Effector memory CD8-positive, alpha-beta T cell (primary cell): ENCODE data around the gene MYL3.

Source experiments
- ATAC-seq: fragments of 150-1000 bp; cut with Tn5 transposase; replicated peaks from 2 replicates; pipeline ENCODE4 v1.10.0; 2021; ENCODE audit warnings: mild to moderate bottlenecking, moderate library complexity
- DNase-seq, 3 experiments: peaks; one replicate each; pipeline ENCODE4 v3.0.0; 2021
- H3K27ac Mint-ChIP-seq, 2 donors: one replicate each; pipeline ENCODE4 v1.8.0; 2022; ENCODE audit warnings: mild to moderate bottlenecking in 2 of 2, mixed read lengths in 2 of 2, moderate library complexity in 2 of 2
- H3K27me3 Mint-ChIP-seq, 2 donors: one replicate each; pipeline ENCODE4 v1.8.0; 2022; ENCODE audit warnings: mixed read lengths in 2 of 2
- H3K36me3 Mint-ChIP-seq: one replicate; pipeline ENCODE4 v1.8.0; 2022; ENCODE audit warnings: mild to moderate bottlenecking, moderate library complexity, mixed read lengths; ENCODE audit not compliant: insufficient read depth
- H3K4me1 Mint-ChIP-seq, 2 donors: one replicate each; pipeline ENCODE4 v1.8.0; 2022; ENCODE audit warnings: low read depth in 2 of 2, mixed read lengths in 2 of 2
- H3K4me3 Mint-ChIP-seq, 2 donors: one replicate each; pipeline ENCODE4 v1.8.0; 2022; ENCODE audit warnings: mild to moderate bottlenecking in 2 of 2, mixed read lengths in 2 of 2, moderate library complexity in 2 of 2
- H3K9me3 Mint-ChIP-seq, 2 donors: one replicate each; pipeline ENCODE4 v1.8.0; 2022; ENCODE audit warnings: mixed read lengths in 2 of 2

MYL3 gene

DNA sequence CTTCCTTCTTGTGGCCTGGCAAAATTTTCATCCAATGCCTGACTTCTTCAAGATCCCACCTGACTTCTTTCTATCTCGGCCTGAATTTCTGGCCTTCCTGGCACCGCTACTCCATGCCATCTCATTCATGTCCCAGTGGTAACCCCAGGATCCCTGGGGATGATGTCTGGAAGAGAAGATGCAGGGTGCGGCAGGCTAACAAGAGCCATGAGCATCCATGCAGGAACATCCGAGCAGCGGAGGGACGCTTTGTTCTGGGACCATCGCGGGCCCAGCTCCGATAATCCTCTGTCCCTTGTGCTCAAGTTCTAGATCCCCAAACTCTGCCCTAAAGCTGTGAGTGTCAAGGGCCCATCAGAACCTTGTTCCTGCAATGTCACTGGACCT lies 10.9 kb downstream of the MYL3 start:
- ATAC-seq (no peak), DNase-seq (no peak)
- Mint-ChIP-seq H3K9me3 (no peaks in the 10 kb centered on the region), H3K4me3 (no peak overlapping the region), H3K36me3 (no peaks in the 10 kb centered on the region), H3K4me1 (peaks cover 0 to 1% of the 10 kb centered on the region in 2 donors), H3K27ac (no peak overlapping the region), H3K27me3 (peaks cover 13 to 20% of the 10 kb centered on the region in 2 donors)

DNA sequence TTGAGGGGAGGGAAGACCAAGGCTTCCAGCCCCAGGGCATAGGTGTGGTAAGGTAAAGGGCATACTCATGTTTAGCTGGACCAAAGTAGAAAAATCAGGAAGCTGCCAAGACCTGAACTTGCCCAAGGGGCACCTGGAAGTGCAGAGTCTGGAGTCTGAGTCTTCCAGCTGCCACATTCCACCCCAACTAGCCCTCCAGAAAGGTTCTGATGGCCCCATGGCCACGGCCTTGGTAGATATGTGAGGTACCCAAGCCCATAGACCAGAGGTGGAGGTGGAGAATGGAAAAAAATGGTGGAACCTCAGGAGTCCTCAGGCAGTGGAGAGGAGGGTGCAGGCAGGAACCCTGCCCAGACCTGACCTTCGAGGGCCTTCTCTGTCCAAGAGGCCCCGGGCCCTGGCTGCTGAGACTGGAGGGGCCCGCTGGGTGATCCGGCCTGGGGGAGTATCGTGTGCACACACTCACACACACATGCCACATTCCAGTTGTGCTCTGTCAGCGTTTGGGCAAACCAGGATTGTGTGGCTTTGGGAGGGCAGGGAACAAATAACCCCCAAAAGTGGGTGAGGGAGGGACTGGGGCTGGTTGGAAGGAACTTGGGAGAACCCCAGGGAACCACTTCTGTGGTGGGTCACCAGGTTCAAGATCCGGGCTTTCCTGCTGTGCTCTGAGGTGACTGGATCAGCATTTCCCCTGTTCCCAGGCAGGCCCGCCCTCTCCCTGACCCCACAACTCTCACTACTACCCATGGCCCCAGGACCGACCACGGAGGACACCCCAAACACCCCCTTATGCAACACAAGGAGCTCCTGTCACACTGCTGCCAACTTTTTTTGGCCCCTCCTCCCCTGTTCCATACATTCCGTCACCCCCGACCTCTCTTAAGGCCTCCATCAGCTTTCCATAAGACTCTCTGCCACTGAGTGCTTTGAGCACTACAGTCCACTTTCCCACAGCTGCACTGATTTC lies 11.6 kb downstream of the MYL3 start:
- DNase-seq (no peak), ATAC-seq (no peak)
- peaks cover 6 to 14% of the 10 kb centered on the region in 2 donors for H3K27me3 Mint-ChIP-seq
- no peak overlapping the region for H3K4me3 Mint-ChIP-seq
- no peaks in the 10 kb centered on the region for H3K36me3 Mint-ChIP-seq
- peaks cover 0 to 2% of the 10 kb centered on the region in 2 donors for H3K4me1 Mint-ChIP-seq
- H3K27ac Mint-ChIP-seq = no peak overlapping the region
- no peaks in the 10 kb centered on the region for H3K9me3 Mint-ChIP-seq

DNA sequence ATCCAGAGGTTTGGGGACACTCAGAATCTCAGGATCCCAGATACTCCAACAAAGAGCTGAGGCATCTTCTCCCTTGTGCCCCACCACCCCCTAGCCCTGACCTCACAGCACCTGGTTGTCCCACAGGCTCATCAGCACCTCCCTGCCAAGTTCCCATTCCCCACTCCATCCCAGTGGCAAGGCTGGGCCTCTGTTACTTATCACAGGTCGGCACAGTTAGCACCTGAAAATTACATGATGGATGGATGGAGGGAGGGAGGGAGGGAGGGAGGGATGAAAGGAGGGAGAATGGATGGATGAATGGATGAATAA lies 12.8 kb downstream of the MYL3 start:
- peaks cover 0 to 7% of the 10 kb centered on the region in 2 donors for H3K4me1 Mint-ChIP-seq
- no peaks in the 10 kb centered on the region for H3K9me3 Mint-ChIP-seq
- no peak overlapping the region for H3K4me3 Mint-ChIP-seq
- peaks cover 1% of the 10 kb centered on the region for H3K36me3 Mint-ChIP-seq
- ATAC-seq = no peak
- no peak overlapping the region for H3K27ac Mint-ChIP-seq
- DNase-seq = no peak
- H3K27me3 Mint-ChIP-seq = peaks cover 0 to 1% of the 10 kb centered on the region in 2 donors

DNA sequence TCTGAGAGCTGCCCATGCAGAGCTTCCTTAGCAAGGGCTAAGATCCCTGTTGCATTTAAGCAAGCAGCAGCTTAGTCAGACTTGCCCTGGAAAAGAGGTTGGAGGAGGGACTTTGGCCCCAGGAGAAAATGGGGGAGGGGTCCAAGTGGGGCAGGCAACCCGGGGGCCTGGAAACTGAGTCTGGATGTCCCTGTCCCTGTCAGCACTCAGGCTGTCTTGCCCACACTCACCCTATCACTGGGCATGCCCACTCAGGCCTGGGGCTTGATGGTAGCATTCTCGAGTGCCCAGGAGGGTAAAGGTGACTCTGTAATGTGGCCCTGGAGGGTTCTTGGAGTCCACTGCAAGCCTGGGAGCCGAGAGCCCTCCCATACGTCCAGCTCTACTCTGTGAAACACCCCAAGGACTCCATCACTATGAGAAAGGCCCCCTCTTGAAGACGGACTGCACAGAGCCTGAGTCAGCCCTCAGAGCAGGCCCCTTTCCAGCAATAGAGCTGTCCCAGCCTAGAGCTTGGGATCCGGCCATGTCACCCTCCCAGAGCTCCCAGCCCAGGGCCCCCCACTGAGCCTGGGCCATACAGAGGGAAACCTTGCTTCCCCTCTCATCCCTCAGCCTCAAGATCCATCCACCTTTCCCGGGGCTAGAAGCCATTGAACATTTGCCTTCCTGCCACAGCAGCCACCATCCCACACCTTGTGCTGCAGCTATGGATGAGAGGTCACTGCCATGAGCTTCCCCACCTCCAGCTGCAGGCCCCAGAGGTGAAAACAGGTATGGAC lies 13.4 kb downstream of the MYL3 start:
- H3K27ac Mint-ChIP-seq = no peak overlapping the region
- H3K36me3 Mint-ChIP-seq = peaks cover 5% of the 10 kb centered on the region
- peaks cover 0 to 7% of the 10 kb centered on the region in 2 donors for H3K4me1 Mint-ChIP-seq
- H3K4me3 Mint-ChIP-seq = no peak overlapping the region
- H3K27me3 Mint-ChIP-seq = no peaks in the 10 kb centered on the region
- no peaks in the 10 kb centered on the region for H3K9me3 Mint-ChIP-seq
- DNase-seq = no peak
- ATAC-seq = no peak

DNA sequence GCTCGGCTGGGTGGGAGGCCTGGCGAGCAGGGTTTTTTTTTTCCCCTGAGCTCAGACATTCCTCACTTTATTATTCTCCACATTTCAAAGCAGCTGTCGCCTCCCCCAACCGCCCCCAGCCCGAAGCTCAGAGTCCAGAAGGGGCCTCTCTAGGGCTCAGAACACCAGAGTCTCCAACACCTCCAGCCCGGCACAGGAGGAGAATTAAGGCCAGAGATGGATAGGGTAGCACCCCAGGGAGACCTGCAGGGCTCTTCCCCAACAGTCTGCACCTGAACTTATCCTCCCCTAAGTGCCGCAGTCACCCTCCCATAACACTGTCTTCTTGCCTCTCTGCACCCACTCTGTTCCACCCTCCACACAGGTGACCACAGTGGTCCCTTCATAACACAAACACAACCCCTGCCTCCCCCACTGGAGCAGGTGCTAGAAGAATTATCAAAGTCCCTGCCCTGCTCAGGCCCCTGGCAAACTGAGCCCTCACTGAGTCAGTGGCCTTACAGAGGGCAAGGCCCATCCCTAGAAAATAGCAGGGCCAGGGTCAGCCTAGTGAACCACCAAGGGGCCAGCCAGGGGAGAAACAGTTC lies 14.1 kb downstream of the MYL3 start:
- H3K36me3 Mint-ChIP-seq = peaks cover 5% of the 10 kb centered on the region
- DNase-seq (no peak), ATAC-seq (no peak)
- H3K4me3 Mint-ChIP-seq = no peak overlapping the region
- H3K27ac Mint-ChIP-seq = no peak overlapping the region
- no peaks in the 10 kb centered on the region for H3K27me3 Mint-ChIP-seq
- no peaks in the 10 kb centered on the region for H3K9me3 Mint-ChIP-seq
- peaks cover 0 to 10% of the 10 kb centered on the region in 2 donors for H3K4me1 Mint-ChIP-seq

DNA sequence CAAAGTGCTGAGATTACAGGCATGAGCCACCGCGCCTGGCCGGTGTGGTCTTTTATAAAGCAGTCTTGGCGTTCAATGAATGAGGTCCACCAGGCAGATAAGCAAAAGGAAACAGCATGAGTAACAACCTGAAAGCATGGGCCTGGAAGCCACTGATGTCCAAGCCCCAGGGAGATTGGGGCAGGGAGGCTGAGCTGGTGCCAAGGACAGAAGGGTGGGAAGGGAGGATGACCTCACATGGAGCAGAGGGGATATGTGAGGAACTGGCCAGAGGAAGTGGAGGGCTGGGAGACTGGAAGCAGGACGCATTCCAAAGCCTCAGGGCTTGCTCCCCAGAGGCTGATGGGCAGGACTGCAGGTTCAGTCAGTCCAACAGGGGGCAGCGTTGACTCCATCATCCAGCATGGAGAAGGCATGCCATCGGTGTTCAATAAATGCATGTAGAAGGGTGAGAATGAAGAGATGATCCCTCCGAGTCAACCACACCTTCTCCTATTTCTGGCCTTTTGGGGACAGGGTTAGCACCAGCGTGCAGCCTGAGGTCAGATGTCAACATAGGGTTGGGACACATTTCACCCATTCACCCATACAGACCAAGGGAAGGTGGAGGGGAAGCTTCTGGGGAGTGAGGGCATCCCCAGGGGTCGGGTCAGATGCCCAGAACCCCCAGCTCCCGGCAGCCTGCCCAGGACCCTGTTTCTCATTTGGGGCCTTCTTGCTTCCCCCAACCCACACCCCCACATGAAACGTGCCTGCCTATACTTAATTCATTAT lies 14.8 kb downstream of the MYL3 start:
- peaks cover 0 to 10% of the 10 kb centered on the region in 2 donors for H3K4me1 Mint-ChIP-seq
- no peak overlapping the region for H3K4me3 Mint-ChIP-seq
- DNase-seq = peak in 1 of 3 experiments; percentile 19
- H3K27ac Mint-ChIP-seq = no peak overlapping the region
- H3K36me3 Mint-ChIP-seq = peaks cover 5% of the 10 kb centered on the region
- H3K27me3 Mint-ChIP-seq = no peaks in the 10 kb centered on the region
- H3K9me3 Mint-ChIP-seq = no peaks in the 10 kb centered on the region
- ATAC-seq = no peak

DNA sequence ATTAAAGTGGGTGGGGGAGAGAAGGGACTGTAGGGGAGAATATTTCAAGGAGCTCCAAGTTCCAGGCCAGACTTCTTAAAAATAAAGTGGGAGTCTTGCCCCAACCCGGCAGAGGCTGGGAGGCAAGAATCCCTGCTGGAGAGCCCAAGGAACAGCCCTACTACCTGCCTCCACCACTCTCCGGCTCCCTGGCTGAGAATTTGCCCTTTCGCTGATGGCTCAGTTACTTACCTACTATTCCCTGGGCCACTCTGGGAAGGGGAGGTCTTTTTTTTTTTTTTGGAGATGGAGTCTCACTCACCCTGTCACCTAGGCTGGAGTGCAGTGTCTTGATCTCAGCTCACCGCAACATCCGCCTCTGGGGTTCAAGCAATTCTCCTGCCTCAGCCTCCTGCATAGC lies 15.5 kb downstream of the MYL3 start:
- Mint-ChIP-seq H3K4me1 (peaks cover 0 to 10% of the 10 kb centered on the region in 2 donors), H3K4me3 (no peak overlapping the region), H3K27ac (no peak overlapping the region), H3K9me3 (no peaks in the 10 kb centered on the region), H3K36me3 (peaks cover 5% of the 10 kb centered on the region), H3K27me3 (no peaks in the 10 kb centered on the region)
- ATAC-seq (no peak), DNase-seq (no peak)

DNA sequence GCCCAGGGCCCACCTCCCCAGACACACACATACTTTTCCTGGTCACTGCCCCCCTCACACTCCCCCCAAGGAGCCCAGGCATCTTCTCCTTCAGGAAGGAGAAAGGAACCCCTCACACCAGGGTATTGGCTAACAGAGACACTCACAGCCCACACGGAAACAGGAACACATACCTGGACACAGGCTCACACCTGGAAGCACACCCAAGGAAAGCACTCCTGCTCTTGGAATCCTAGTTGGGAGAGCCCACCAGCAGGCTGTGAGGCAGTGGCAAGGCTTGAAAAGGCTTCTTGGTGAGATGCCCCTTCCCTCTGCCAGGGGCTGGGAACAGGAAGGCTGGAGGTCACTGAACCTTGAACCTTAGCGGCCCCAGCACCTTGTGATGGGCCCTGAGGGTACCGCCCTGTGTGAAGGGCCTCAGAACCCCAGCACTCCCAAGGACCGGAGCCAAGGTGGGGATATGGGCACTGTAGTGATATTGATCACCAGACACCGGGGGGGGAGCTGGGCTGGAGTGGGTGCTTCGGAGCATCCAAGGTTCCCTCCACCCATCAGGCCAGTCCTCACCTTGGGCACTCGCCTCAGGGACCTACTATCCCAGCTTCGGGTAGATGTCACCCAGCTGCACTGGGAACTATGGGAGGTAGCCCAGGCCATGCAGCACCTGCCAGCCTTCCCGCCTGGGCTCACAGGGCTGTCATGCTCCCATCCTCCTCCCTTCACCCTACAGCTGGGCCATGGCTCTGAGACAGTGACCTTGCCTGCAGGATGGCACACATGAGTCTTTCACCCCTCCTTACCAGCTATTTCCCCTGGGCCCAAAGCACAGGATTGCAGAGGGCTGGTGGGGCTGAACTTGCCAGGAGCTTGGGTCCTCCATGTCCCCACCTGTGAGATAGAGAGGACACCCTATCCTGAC lies 16.4 kb downstream of the MYL3 start:
- Mint-ChIP-seq H3K27me3 (no peaks in the 10 kb centered on the region), H3K4me3 (peak overlapping the region; percentile 79 to 82), H3K4me1 (peaks cover 0 to 10% of the 10 kb centered on the region in 2 donors), H3K9me3 (peaks cover 0 to 3% of the 10 kb centered on the region in 2 donors), H3K36me3 (peaks cover 5% of the 10 kb centered on the region), H3K27ac (peak overlapping the region in 1 of 2 donors; percentile 68)
- DNase-seq (no peak), ATAC-seq (no peak)

DNA sequence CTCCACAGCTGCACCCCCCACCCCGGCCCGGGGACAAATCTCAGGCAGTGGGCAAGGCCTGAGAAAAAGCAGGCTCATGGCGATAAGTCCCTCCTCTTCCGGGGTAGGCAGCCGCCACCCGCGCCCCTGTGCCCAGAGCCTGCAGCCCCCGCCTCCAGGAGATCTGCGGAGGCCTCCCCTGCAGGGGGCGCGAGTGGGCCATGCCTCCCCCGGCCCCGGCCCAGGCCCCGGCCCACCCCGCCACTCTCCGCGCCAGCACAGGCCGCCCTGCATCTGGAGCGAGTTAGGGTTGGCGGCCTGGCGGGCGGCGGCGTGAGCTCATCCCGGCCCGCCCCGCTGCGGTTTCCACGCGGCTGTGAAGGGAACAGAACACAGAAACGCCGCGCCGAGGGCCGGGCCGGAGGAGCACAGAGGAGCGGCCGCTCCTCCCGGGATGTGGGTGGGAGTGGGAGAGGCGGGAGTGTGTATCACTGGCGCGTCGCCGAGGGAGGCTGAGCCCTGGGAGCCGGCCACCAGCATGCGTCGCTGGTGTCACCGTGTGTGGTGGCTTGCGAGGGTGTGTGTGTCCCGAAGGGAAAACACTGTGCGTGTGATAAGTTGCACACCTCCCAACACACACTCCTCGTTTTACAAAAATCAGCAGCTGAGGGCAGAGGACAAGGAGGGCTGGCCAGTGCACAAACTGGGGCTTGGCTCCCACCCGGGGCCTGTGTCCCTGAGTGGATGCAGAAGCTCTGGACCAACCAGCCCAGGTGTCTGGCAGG lies 17.2 kb downstream of the MYL3 start:
- H3K4me1 Mint-ChIP-seq = peaks cover 0 to 10% of the 10 kb centered on the region in 2 donors
- ATAC-seq (peak; percentile 92), DNase-seq (peak; percentile 68 to 74 (median 74))
- H3K9me3 Mint-ChIP-seq = peaks cover 6 to 8% of the 10 kb centered on the region in 2 donors
- peaks cover 5% of the 10 kb centered on the region for H3K36me3 Mint-ChIP-seq
- H3K27ac Mint-ChIP-seq = peak overlapping the region; percentile 68 to 89
- no peaks in the 10 kb centered on the region for H3K27me3 Mint-ChIP-seq
- peak overlapping the region; percentile 79 to 82 for H3K4me3 Mint-ChIP-seq

DNA sequence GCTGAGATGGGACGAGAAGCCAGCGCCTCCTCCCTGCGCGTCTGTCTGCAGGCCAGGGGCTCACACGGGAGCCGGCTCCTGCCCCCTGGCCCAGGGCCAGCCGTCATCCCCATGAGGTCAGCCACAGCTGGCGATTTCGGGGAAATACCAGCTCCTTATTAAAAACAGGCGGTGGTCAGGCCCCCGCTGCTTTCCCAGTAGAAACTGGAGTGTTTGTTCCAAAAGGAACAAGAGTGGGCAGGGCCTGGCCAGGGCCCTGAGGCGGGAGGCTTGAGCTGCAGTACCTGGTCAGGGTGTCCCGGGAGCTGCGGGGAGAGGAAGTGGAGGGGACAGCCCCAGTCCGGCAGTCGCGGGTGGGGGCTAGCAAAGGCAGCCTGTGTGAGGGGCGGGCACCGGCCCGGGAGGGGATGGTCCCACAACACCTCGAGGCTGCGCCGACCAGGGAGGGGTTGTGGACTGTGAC lies 17.8 kb downstream of the MYL3 start:
- Mint-ChIP-seq H3K27me3 (no peaks in the 10 kb centered on the region), H3K4me1 (peaks cover 0 to 10% of the 10 kb centered on the region in 2 donors), H3K27ac (peak overlapping the region; percentile 68 to 89), H3K36me3 (peaks cover 5% of the 10 kb centered on the region), H3K9me3 (peaks cover 7 to 8% of the 10 kb centered on the region in 2 donors), H3K4me3 (peak overlapping the region; percentile 79 to 82)
- DNase-seq (no peak), ATAC-seq (no peak)

DNA sequence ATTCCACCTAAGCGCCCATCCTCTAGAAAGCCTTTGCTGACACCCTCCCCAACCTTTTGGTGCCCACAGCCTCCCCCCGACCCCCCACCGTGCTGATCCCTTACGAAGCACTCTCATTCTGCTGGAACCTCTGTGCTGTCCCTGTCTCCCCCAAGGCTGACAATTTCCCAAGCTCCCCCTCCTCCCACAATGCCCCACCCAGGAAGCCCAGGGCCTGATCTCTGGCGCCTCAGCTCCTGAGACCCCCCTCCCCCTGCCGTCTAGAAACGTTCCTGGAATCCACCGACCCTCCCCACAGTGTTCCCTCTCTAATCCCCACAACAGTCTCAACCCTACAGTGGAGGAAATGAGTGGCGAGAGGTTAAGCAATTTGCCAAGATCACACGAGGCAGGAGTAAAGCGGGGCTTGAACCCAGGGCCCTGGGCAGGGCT lies 18.3 kb downstream of the MYL3 start:
- Mint-ChIP-seq H3K4me3 (peak overlapping the region; percentile 79 to 82), H3K36me3 (peaks cover 5% of the 10 kb centered on the region), H3K27me3 (no peaks in the 10 kb centered on the region), H3K27ac (peak overlapping the region; percentile 68 to 89), H3K9me3 (peaks cover 8% of the 10 kb centered on the region in 2 donors), H3K4me1 (peaks cover 0 to 10% of the 10 kb centered on the region in 2 donors)
- no peak for ATAC-seq
- no peak for DNase-seq
